PC-9 (cell line): ENCODE measurements around the gene LCE3E. TPM values are rescaled to one million over a fixed set of nuclear protein-coding genes. Genes with fewer than 3 reads are reported as not detected.
"Not testable (repeated sequence)": the region's sequence is repeated elsewhere in the genome, so short reads cannot be mapped to it uniquely, and the experiment has no call there.

Experiments
- BruUV-seq: library from RNA; stranded (reverse); fragments of 400-500 nt; replicated peaks from 2 replicates; lab custom pipeline; 2021; lab: Mats Ljungman, UMichigan
- CTCF ChIA-PET: fragments of 300-600 bp; sonication (Branson Sonifier 250); formaldehyde crosslinking; loops from one replicate; lab custom pipeline; 2022; ENCODE audit warnings: antibody characterized with exemption; lab: Charles Lee
- POLR2A ChIA-PET: fragments of 300-600 bp; sonication (Branson Sonifier 250); formaldehyde crosslinking; loops from one replicate; lab custom pipeline; 2022; ENCODE audit warnings: antibody characterized with exemption; ENCODE audit not compliant: unreplicated experiment; lab: Charles Lee
- DNase-seq, 2 experiments: peaks; one replicate each; pipeline versions ENCODE4 v3.0.0 to v3.0.0-alpha.2; 2015 to 2022; ENCODE audit warnings: mixed read lengths in 1 of 2
- H2AFZ ChIP-seq: fragments of 200-600 bp; sonication (generic); 2 replicates; pipeline ENCODE4 v1.8.1; 2017; ENCODE audit warnings: antibody characterized with exemption
- H3F3A ChIP-seq: fragments of 200-600 bp; sonication (generic); 2 replicates; pipeline ENCODE4 v1.8.1; 2017; ENCODE audit warnings: antibody characterized with exemption, mild to moderate bottlenecking, low read depth; ENCODE audit not compliant: insufficient read depth
- H3K27ac ChIP-seq: fragments of 200-600 bp; sonication (generic); 2 replicates; pipeline ENCODE4 v1.6.1; 2016; ENCODE audit warnings: mixed run types
- H3K27me3 ChIP-seq: fragments of 200-600 bp; sonication (generic); 2 replicates; pipeline ENCODE4 v1.6.1; 2016; ENCODE audit warnings: low read depth, mixed run types; ENCODE audit not compliant: insufficient read depth
- H3K36me3 ChIP-seq: fragments of 200-600 bp; sonication (generic); 2 replicates; pipeline ENCODE4 v1.6.1; 2016; ENCODE audit warnings: low read depth, mixed run types
- H3K4me1 ChIP-seq: fragments of 200-600 bp; sonication (generic); replicated peaks from 2 replicates; pipeline ENCODE4 v1.6.1; 2016; ENCODE audit warnings: mixed run types; ENCODE audit not compliant: insufficient read depth
- H3K4me2 ChIP-seq: fragments of 200-600 bp; sonication (generic); 2 replicates; pipeline ENCODE4 v1.6.1; 2017; ENCODE audit warnings: mixed run types
- H3K4me3 ChIP-seq: fragments of 200-600 bp; sonication (generic); 2 replicates; pipeline ENCODE4 v1.6.1; 2016; ENCODE audit warnings: mixed run types
- H3K79me2 ChIP-seq: fragments of 200-600 bp; sonication (generic); 2 replicates; pipeline ENCODE4 v1.6.1; 2017; ENCODE audit warnings: low read depth, mixed run types
- H3K9me2 ChIP-seq: fragments of 200-600 bp; sonication (generic); 2 replicates; pipeline ENCODE4 v1.8.1; 2017; ENCODE audit warnings: mild to moderate bottlenecking; ENCODE audit not compliant: insufficient read depth
- H3K9me3 ChIP-seq: fragments of 200-600 bp; sonication (generic); 2 replicates; pipeline ENCODE4 v1.8.1; 2016; ENCODE audit warnings: low read depth; ENCODE audit not compliant: insufficient read depth
- H4K20me1 ChIP-seq: fragments of 200-600 bp; sonication (generic); 2 replicates; pipeline ENCODE4 v1.8.1; 2017; ENCODE audit not compliant: insufficient read depth
- CTCF ChIP-seq: fragments of 200-600 bp; sonication (generic); conservative IDR thresholded peaks from 2 replicates; pipeline ENCODE4 v1.6.1; 2017; ENCODE audit warnings: mixed run types, antibody characterized with exemption, mild to moderate bottlenecking, moderate library complexity
- EZH2 ChIP-seq: fragments of 200-600 bp; sonication (generic); IDR thresholded peaks from 2 replicates; pipeline ENCODE4 v1.8.0; 2017; ENCODE audit warnings: antibody characterized with exemption, low read depth
- intact Hi-C: fragments of 100-400 bp; cut with micrococcal nuclease; formaldehyde crosslinking; loops from one replicate; pipeline ENCODE4 v1.10.0; 2022; ENCODE audit not compliant: unreplicated experiment
- total RNA-seq: library from RNA; stranded (reverse); gene quantifications from 2 replicates; pipeline ENCODE4 v1.2.3, GENCODE V29; 2021

Gene LCE3E
- total RNA-seq, 1 experiment from 2014 or later, result not detected

DNA sequence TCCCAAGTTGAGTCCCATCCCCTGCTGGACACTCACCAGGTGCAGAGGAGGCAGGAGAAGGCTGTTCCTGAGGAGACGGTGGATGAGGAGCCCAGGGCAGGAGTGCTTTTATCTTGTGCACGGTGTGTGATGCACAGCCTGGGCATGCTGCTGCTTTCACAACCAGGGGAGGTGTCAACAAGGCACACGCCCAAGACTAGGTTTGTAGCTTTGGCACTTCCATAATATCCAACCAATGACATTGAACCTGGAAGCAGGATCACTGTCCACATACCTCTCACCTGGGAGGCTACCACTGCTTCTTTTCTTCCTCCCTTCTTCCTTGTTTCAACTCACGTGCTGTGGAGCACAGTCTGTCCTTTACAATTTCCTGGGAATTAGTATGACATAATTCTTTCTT, 13.9 kb upstream of the LCE3E start, which contains the start of gene LCE3D:
Gene LCE3D, minus strand, starts transcription at position 84 of the 400 bp plus-strand sequence. CDS start 580 bp downstream, outside the sequence.
- no peak for TF ChIP-seq EZH2
- no peak for TF ChIP-seq CTCF
- Histone ChIP-seq H3K79me2 (no peaks in the 10 kb centered on the region), H3K9me3 (no peaks in the 10 kb centered on the region), H3K27ac (no peak within 1 kb of the TSS), H3K27me3 (peaks cover 17% of the 10 kb centered on the region; the same call in 1 of the 2 replicates), H3K4me1 (no peaks in the 10 kb centered on the region), H3K36me3 (no peaks in the 10 kb centered on the region), H4K20me1 (no peaks in the 10 kb centered on the region), H3K9me2 (no peaks in the 10 kb centered on the region), H3F3A (no peaks in the 10 kb centered on the region), H3K4me2 (no peak within 1 kb of the TSS), H3K4me3 (no peak within 1 kb of the TSS), H2AFZ (no peak within 1 kb of the TSS)
- DNase-seq, result no peak
- BruUV-seq, result no TSS peak
- CTCF ChIA-PET, result no interaction called here
- POLR2A ChIA-PET, result no interaction called here
- intact Hi-C loops, result no loop called here

GRCh38 chr1:152579526-152579925, 12.9 kb upstream of the LCE3E start:
- peaks cover 17% of the 10 kb centered on the region; the same call in 1 of the 2 replicates for H3K27me3 ChIP-seq
- intact Hi-C loops, H3K27ac ChIP-seq, H3F3A ChIP-seq, H3K79me2 ChIP-seq, H2AFZ ChIP-seq, H3K9me2 ChIP-seq, BruUV-seq, H3K36me3 ChIP-seq, H3K4me2 ChIP-seq, CTCF ChIA-PET, H4K20me1 ChIP-seq, DNase-seq, H3K9me3 ChIP-seq, POLR2A ChIA-PET, H3K4me3 ChIP-seq, H3K4me1 ChIP-seq: not testable (repeated sequence)

GRCh38 chr1:152577168-152577567, 10.6 kb upstream of the LCE3E start:
- Histone ChIP-seq H2AFZ (no peak overlapping the region), H3K27me3 (peaks cover 10% of the 10 kb centered on the region; the same call in 1 of the 2 replicates), H3K36me3 (no peaks in the 10 kb centered on the region), H3K9me2 (no peaks in the 10 kb centered on the region), H3K27ac (no peak overlapping the region), H3K4me2 (no peak overlapping the region), H3K79me2 (no peaks in the 10 kb centered on the region), H3F3A (no peaks in the 10 kb centered on the region), H3K4me3 (no peak overlapping the region), H3K4me1 (no peaks in the 10 kb centered on the region), H4K20me1 (no peaks in the 10 kb centered on the region), H3K9me3 (no peaks in the 10 kb centered on the region)
- intact Hi-C loops, result no loop called here
- TF ChIP-seq EZH2 (no peak), CTCF (no peak)
- ChIA-PET CTCF (no interaction called here), POLR2A (no interaction called here)
- no peak for DNase-seq
- no TSS peak for BruUV-seq
